GM12878 (cell line): ENCODE data around the gene RPLP1. TPM values are rescaled to one million over a fixed set of nuclear protein-coding genes. Genes with fewer than 3 reads are reported as not detected.
A peak's percentile ranks its signal among the peaks of the same experiment; 100 is the strongest.

Experiments
- ATAC-seq: fragments of 200-7000 bp; cut with Tn5 transposase; 3 replicates; pipeline ENCODE4 v1.9.1; 2020; ENCODE audit warnings: mild to moderate bottlenecking, moderate library complexity
- BruUV-seq: library from RNA; stranded (reverse); fragments of 400-500 nt; replicated peaks from 2 replicates; lab custom pipeline; 2021; lab: Mats Ljungman, UMichigan
- CTCF ChIA-PET: fragments of 300-600 bp; sonication (Branson Sonifier 250); formaldehyde crosslinking; extraction: SDS; loops from one replicate; lab custom pipeline; 2021; ENCODE audit warnings: inconsistent platforms; lab: Yijun Ruan, JAX
- POLR2A ChIA-PET: fragments of 350-600 bp; formaldehyde crosslinking; extraction: SDS; loops from one replicate; lab custom pipeline; 2021; ENCODE audit warnings: inconsistent platforms; lab: Charles Lee
- RAD21 ChIA-PET: fragments of 300-600 bp; sonication (Branson Sonifier 250); formaldehyde crosslinking; loops from one replicate; lab custom pipeline; 2023; ENCODE audit warnings: antibody characterized with exemption; ENCODE audit not compliant: unreplicated experiment; lab: Charles Lee
- SMC1A ChIA-PET: fragments of 300-600 bp; sonication (Branson Sonifier 250); formaldehyde crosslinking; loops from one replicate; lab custom pipeline; 2023; ENCODE audit not compliant: unreplicated experiment, uncharacterized antibody; lab: Charles Lee
- DNase-seq: peaks from one replicate; pipeline ENCODE4 v3.0.0-alpha.2; 2011; ENCODE audit warnings: low read depth, low spot score
- FAIRE-seq: peaks from 3 replicates; lab custom pipeline; 2011; peaks lifted over from hg19 to GRCh38; lab: Jason Lieb, UNC
- H2AFZ ChIP-seq: 2 replicates; pipeline ENCODE4 v1.6.0; 2011; ENCODE audit warnings: low read depth, low read length, control low read depth; ENCODE audit not compliant: control insufficient read depth
- H3K27ac ChIP-seq: 2 replicates; pipeline ENCODE4 v1.5.1; 2011; ENCODE audit warnings: control low read depth; ENCODE audit not compliant: control insufficient read depth, insufficient read depth
- H3K27me3 ChIP-seq, 2 experiments: replicated peaks in 1 of 2; 2 replicates each; pipeline versions ENCODE4 v1.6.0 to v1.6.1; 2011; ENCODE audit warnings: low read length in 1 of 2; ENCODE audit not compliant: control insufficient read depth in 2 of 2, insufficient read depth in 2 of 2
- H3K36me3 ChIP-seq, 2 experiments: 2 replicates each; pipeline ENCODE4 v1.5.1; 2011; ENCODE audit warnings: low read length in 1 of 2; ENCODE audit not compliant: control insufficient read depth in 2 of 2, insufficient read depth in 2 of 2
- H3K4me1 ChIP-seq: 2 replicates; pipeline ENCODE4 v1.6.1; 2011; ENCODE audit warnings: mild to moderate bottlenecking, low read length, moderate library complexity, mixed read lengths; ENCODE audit not compliant: control insufficient read depth, insufficient read depth
- H3K4me2 ChIP-seq: 2 replicates; pipeline ENCODE4 v1.6.0; 2011; ENCODE audit warnings: control low read depth; ENCODE audit not compliant: control insufficient read depth, insufficient read depth
- H3K4me3 ChIP-seq: fragments of 200-600 bp; sonication (generic); 2 replicates; pipeline ENCODE4 v1.5.1; 2016
- H3K79me2 ChIP-seq: 2 replicates; pipeline ENCODE4 v1.6.0; 2011; ENCODE audit warnings: low read length; ENCODE audit not compliant: control insufficient read depth, insufficient read depth
- H3K9ac ChIP-seq: 2 replicates; pipeline ENCODE4 v1.8.0; 2011; ENCODE audit warnings: low read length, control low read depth, mixed read lengths; ENCODE audit not compliant: control insufficient read depth, insufficient read depth
- H3K9me3 ChIP-seq: replicated peaks from 3 replicates; pipeline ENCODE4 v1.5.1; 2011; ENCODE audit warnings: mild to moderate bottlenecking, low read length; ENCODE audit not compliant: control insufficient read depth, insufficient read depth
- H4K20me1 ChIP-seq: 2 replicates; pipeline ENCODE4 v1.6.0; 2011; ENCODE audit not compliant: control insufficient read depth, insufficient read depth
- CBX5 ChIP-seq: sonication (generic); IDR thresholded peaks from 2 replicates; pipeline ENCODE4 v1.6.1; 2016; ENCODE audit warnings: low read depth, moderate library complexity, mild to moderate bottlenecking, inconsistent platforms
- CREB1 ChIP-seq: IDR thresholded peaks from 2 replicates; pipeline ENCODE4 v1.6.1; 2012; ENCODE audit warnings: low read depth, mild to moderate bottlenecking, inconsistent platforms
- MEF2B ChIP-seq: fragments of 450-650 bp; IDR thresholded peaks from 2 replicates; pipeline ENCODE4 v1.6.1; 2018; ENCODE audit warnings: mild to moderate bottlenecking, moderate library complexity; ENCODE audit not compliant: partially characterized antibody, poor library complexity, severe bottlenecking
- MYC ChIP-seq: IDR thresholded peaks from 2 replicates; pipeline ENCODE4 v1.6.1; 2011; ENCODE audit warnings: mild to moderate bottlenecking, low read length, moderate library complexity, inconsistent platforms; ENCODE audit not compliant: insufficient read depth, insufficient replicate concordance, insufficient read length, severe bottlenecking
- RFX5 ChIP-seq: IDR thresholded peaks from 2 replicates; pipeline ENCODE4 v1.6.1; 2011; ENCODE audit warnings: low read depth, low read length, improper control_type of control experiment
- RUNX3 ChIP-seq: IDR thresholded peaks from 2 replicates; pipeline ENCODE4 v1.6.1; 2012; ENCODE audit warnings: low read length, inconsistent platforms
- STAT3 ChIP-seq: IDR thresholded peaks from 2 replicates; pipeline ENCODE4 v1.6.1; 2011; ENCODE audit warnings: low read depth, low read length, improper control_type of control experiment
- ZZZ3 ChIP-seq: IDR thresholded peaks from 2 replicates; pipeline ENCODE4 v1.6.1; 2011; ENCODE audit warnings: low read depth; ENCODE audit not compliant: control insufficient read depth, insufficient read length
- WGBS: methylation state at CpG from one replicate; pipeline ENCODE4 v1.1.6; 2016; ENCODE audit warnings: low lambda C conversion rate; ENCODE audit not compliant: insufficient replicate concordance, insufficient coverage; ENCODE audit errors: missing lambda C conversion rate; 5-methylcytosine and 5-hydroxymethylcytosine counted together
- in situ Hi-C: fragments of 300-500 bp; cut with MboI; formaldehyde crosslinking; loops from 9 replicates; pipeline ENCODE4 v1.14.3; 2018; ENCODE audit warnings: mixed read lengths
- intact Hi-C: fragments of 100-400 bp; cut with micrococcal nuclease; formaldehyde crosslinking; loops from one replicate; pipeline ENCODE4 v1.14.2; 2022; ENCODE audit not compliant: unreplicated experiment
- polyA plus RNA-seq, 11 experiments: library from polyadenylated mRNA; depleted of rRNA in 4 of 11; unstranded in 6 of 11; stranded (reverse) in 5 of 11; fragments of >200 nt; fragmentation: Nextera tagmentation in 4 of 11; fragmentation: Illumina TruSeq in 1 of 11; extraction: Ambion mirVana in 4 of 11; extraction: Trizol in 1 of 11; gene quantifications; 1 replicate in 1 of 11; 2 replicates in 10 of 11; pipeline versions ENCODE4 v1.2.1 to v1.2.3, GENCODE V29; 2011 to 2016; ENCODE audit warnings: inconsistent platforms in 2 of 11, missing spikeins in 2 of 11, low read depth in 1 of 11
- total RNA-seq, 4 experiments: library from RNA; depleted of rRNA in 3 of 4; stranded (reverse); fragments of >200 nt in 3 of 4; fragmentation: Illumina TruSeq in 1 of 4; extraction: Trizol in 1 of 4; gene quantifications; 2 replicates each; pipeline versions ENCODE4 v1.2.1 to v1.2.3, GENCODE V29; 2013 to 2021
- TF ChIP-seq, protein P1 (sequence below): fragments of 450-650 bp; IDR thresholded peaks from 2 replicates; pipeline ENCODE4 v1.6.1; 2017; ENCODE audit warnings: low read depth, mild to moderate bottlenecking, moderate library complexity
- TF ChIP-seq, protein P2 (sequence below): fragments of 450-650 bp; IDR thresholded peaks from 2 replicates; pipeline ENCODE4 v1.6.1; 2017; ENCODE audit warnings: borderline replicate concordance

Gene RPLP1
- total and polyA plus RNA-seq, 10 of the 15 experiments (the other 5 are each of a cell fraction or from before 2014, with no cell fraction given): 217 to 3,098 (median 1,664) TPM

DNA sequence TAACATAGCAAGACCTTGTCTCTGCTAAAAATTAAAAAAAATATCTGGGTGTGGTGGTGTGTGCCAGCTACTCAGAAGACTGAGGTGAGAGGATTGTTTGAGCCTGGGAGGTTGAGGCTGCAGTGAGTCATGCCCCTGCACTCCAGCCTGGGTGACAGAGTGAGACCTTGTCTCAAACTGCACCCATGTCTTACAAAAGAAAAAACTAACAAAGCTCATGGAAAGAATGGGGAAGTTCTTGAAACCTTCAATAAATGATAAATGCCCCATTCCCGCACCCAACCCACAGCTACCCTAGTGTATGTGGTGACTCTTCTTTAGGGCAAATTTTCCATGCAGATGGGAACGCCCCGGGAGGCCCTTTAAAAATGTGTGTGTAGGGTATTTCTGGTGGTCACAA, 28.3 kb downstream of the RPLP1 start:
- H3K9ac ChIP-seq: no peak overlapping the region
- in situ Hi-C loops: no loop called here
- RAD21 ChIA-PET: no interaction called here
- no peak for ATAC-seq
- SMC1A ChIA-PET: no interaction called here
- TF ChIP-seq, protein P1, sequence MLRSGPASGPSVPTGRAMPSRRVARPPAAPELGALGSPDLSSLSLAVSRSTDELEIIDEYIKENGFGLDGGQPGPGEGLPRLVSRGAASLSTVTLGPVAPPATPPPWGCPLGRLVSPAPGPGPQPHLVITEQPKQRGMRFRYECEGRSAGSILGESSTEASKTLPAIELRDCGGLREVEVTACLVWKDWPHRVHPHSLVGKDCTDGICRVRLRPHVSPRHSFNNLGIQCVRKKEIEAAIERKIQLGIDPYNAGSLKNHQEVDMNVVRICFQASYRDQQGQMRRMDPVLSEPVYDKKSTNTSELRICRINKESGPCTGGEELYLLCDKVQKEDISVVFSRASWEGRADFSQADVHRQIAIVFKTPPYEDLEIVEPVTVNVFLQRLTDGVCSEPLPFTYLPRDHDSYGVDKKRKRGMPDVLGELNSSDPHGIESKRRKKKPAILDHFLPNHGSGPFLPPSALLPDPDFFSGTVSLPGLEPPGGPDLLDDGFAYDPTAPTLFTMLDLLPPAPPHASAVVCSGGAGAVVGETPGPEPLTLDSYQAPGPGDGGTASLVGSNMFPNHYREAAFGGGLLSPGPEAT: no peak
- TF ChIP-seq MEF2B (no peak), STAT3 (no peak), RFX5 (no peak)
- CTCF ChIA-PET: interaction anchor here (0.6 to 1.7 kb wide), 2 partner anchors 599 to 986 kb away, joined by 3 to 4 read pairs; no protein-coding TSS in a partner anchor
- H3K27ac ChIP-seq: no peak overlapping the region
- H3K4me3 ChIP-seq: no peak overlapping the region
- WGBS: 12% methylated on average over 3 of the region's 3 CpGs
- no peak for DNase-seq
- no TSS peak for BruUV-seq
- POLR2A ChIA-PET: no interaction called here
- H4K20me1 ChIP-seq: no peaks in the 10 kb centered on the region
- H3K4me2 ChIP-seq: no peak overlapping the region
- no peaks in the 10 kb centered on the region for H3K4me1 ChIP-seq
- H2AFZ ChIP-seq: no peak overlapping the region
- FAIRE-seq: peak; percentile 41
- peaks cover 3% of the 10 kb centered on the region; the same call in 2 of the 3 replicates for H3K9me3 ChIP-seq
- intact Hi-C loops: no loop called here
- H3K36me3 ChIP-seq: no peaks in the 10 kb centered on the region
- H3K79me2 ChIP-seq: no peaks in the 10 kb centered on the region
- peaks cover 0 to 2% of the 10 kb centered on the region in 2 experiments; a peak in 1 of 4 replicates for H3K27me3 ChIP-seq

DNA sequence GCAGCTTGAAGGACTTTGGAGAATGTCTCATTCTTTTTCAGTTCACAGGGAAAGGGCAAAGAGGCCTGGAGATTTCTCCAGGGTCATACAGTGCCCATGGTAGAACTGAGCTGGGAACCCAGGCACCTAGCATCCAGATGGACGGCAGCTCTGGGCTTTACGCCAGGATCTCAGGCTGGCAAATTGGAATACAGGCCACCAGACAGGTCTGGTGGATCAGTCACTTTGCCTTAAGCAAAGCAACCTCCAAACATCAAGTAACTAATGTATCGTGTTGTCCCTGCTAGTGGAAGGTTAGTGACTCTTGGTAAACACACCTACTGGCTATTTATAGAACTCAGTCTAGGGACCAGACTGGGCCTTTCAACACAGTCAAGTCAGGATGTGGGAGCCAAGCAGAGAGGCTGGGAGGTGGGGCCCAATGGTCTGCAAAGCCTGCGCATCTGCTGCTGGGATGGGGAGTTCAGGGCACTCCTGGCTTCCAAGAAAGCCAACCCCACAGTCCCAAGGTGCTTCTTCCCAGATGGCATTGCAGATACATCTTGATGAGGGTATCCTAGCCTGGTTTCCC, 30.2 kb downstream of the RPLP1 start:
- no peak for ATAC-seq
- DNase-seq: no peak
- no peak for FAIRE-seq
- ChIA-PET RAD21 (no interaction called here), CTCF (interaction anchor here (1.3 to 1.6 kb wide), 2 partner anchors 13 to 20 kb away, joined by 3 to 4 read pairs; no protein-coding TSS in a partner anchor), POLR2A (no interaction called here), SMC1A (no interaction called here)
- Histone ChIP-seq H3K4me2 (no peak overlapping the region), H3K27me3 (peaks cover 0 to 2% of the 10 kb centered on the region in 2 experiments; a peak in 2 of 4 replicates), H3K79me2 (no peaks in the 10 kb centered on the region), H2AFZ (no peak overlapping the region), H3K9me3 (peaks cover 3% of the 10 kb centered on the region; the same call in 2 of the 3 replicates), H3K4me3 (no peak overlapping the region), H3K36me3 (no peaks in the 10 kb centered on the region), H3K4me1 (no peaks in the 10 kb centered on the region), H4K20me1 (no peaks in the 10 kb centered on the region), H3K9ac (no peak overlapping the region), H3K27ac (no peak overlapping the region)
- in situ Hi-C loops: no loop called here
- intact Hi-C loops: no loop called here
- WGBS: 50% methylated on average over 4 of the region's 4 CpGs
- BruUV-seq: no TSS peak
- TF ChIP-seq RUNX3 (no peak), MYC (no peak), CREB1 (no peak), CBX5 (no peak), ZZZ3 (no peak)
- TF ChIP-seq, protein P2, sequence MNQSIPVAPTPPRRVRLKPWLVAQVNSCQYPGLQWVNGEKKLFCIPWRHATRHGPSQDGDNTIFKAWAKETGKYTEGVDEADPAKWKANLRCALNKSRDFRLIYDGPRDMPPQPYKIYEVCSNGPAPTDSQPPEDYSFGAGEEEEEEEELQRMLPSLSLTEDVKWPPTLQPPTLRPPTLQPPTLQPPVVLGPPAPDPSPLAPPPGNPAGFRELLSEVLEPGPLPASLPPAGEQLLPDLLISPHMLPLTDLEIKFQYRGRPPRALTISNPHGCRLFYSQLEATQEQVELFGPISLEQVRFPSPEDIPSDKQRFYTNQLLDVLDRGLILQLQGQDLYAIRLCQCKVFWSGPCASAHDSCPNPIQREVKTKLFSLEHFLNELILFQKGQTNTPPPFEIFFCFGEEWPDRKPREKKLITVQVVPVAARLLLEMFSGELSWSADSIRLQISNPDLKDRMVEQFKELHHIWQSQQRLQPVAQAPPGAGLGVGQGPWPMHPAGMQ: no peak
